Fibroblast of lung (primary cell): ENCODE data around the gene RNASE7.

Experiments used
- CTCF ChIP-seq, 2 donors: IDR thresholded peaks in 1 of 2; conservative IDR thresholded peaks in 1 of 2; 1 replicate in 1 of 2; 2 replicates in 1 of 2; pipeline ENCODE4 v1.5.1; 2011 to 2012; ENCODE audit warnings: low read length in 2 of 2, control low read depth in 1 of 2, inconsistent platforms in 1 of 2, low read depth in 1 of 2, mild to moderate bottlenecking in 1 of 2
- EZH2 ChIP-seq: IDR thresholded peaks from 2 replicates; pipeline ENCODE4 v1.5.1; 2012; ENCODE audit warnings: low read length, control low read depth, mild to moderate bottlenecking; ENCODE audit errors: missing control alignments

GRCh38 chr14:21059842-21060613 lies 17.9 kb downstream of the RNASE7 start:
- TF ChIP-seq CTCF (conservative IDR thresholded peaks at IDR 0.05 in 1 of 2, IDR thresholded peaks at IDR 0.05 in 1 of 2; ENCODE audit: low read depth in 1 of 2, low read length in 2 of 2) (no peak), EZH2 (no peak)
